Hepatocyte (in vitro differentiated cells): ENCODE results near the gene PCBP3. TPM values are rescaled to one million over a fixed set of nuclear protein-coding genes. Genes with fewer than 3 reads are reported as not detected.

Experiments used
- DNase-seq: peaks from one replicate; pipeline ENCODE4 v3.0.0-alpha.2; 2016; ENCODE audit warnings: low spot score
- H2AFZ ChIP-seq: fragments of 200-600 bp; sonication (generic); 2 replicates; pipeline ENCODE4 v1.6.0; 2016; ENCODE audit warnings: antibody characterized with exemption, mild to moderate bottlenecking
- H3K27ac ChIP-seq: fragments of 200-600 bp; sonication (generic); 2 replicates; pipeline ENCODE4 v1.5.1; 2016; ENCODE audit warnings: mild to moderate bottlenecking
- H3K27me3 ChIP-seq: fragments of 200-600 bp; sonication (generic); 2 replicates; pipeline ENCODE4 v1.6.1; 2016
- H3K36me3 ChIP-seq: fragments of 200-600 bp; sonication (generic); replicated peaks from 2 replicates; pipeline ENCODE4 v1.5.1; 2016; ENCODE audit warnings: low read depth; ENCODE audit not compliant: insufficient read depth
- H3K4me1 ChIP-seq: fragments of 200-600 bp; sonication (generic); 2 replicates; pipeline ENCODE4 v1.5.1; 2016; ENCODE audit warnings: mild to moderate bottlenecking, moderate library complexity; ENCODE audit not compliant: insufficient read depth
- H3K4me2 ChIP-seq: fragments of 200-600 bp; sonication (generic); 2 replicates; pipeline ENCODE4 v1.6.0; 2016
- H3K4me3 ChIP-seq: fragments of 200-600 bp; sonication (generic); 2 replicates; pipeline ENCODE4 v1.5.1; 2016; ENCODE audit warnings: mild to moderate bottlenecking
- H3K79me2 ChIP-seq: fragments of 200-600 bp; sonication (generic); 2 replicates; pipeline ENCODE4 v1.6.0; 2017; ENCODE audit warnings: mild to moderate bottlenecking
- H3K9me2 ChIP-seq: fragments of 200-600 bp; sonication (generic); replicated peaks from 2 replicates; pipeline ENCODE4 v1.6.0; 2017; ENCODE audit warnings: mild to moderate bottlenecking; ENCODE audit not compliant: insufficient read depth
- H3K9me3 ChIP-seq: fragments of 200-600 bp; sonication (generic); 2 replicates; pipeline ENCODE4 v1.5.1; 2016; ENCODE audit warnings: low read depth, mild to moderate bottlenecking
- H4K20me1 ChIP-seq: fragments of 200-600 bp; sonication (generic); 2 replicates; pipeline ENCODE4 v1.6.0; 2016; ENCODE audit warnings: mild to moderate bottlenecking; ENCODE audit not compliant: insufficient read depth, poor library complexity, severe bottlenecking
- CTCF ChIP-seq: fragments of 200-600 bp; sonication (generic); IDR thresholded peaks from 2 replicates; pipeline ENCODE4 v1.5.1; 2016; ENCODE audit warnings: antibody characterized with exemption, mild to moderate bottlenecking; ENCODE audit not compliant: poor library complexity
- EZH2 ChIP-seq: fragments of 200-600 bp; sonication (generic); IDR thresholded peaks from 2 replicates; pipeline ENCODE4 v1.6.1; 2016; ENCODE audit warnings: antibody characterized with exemption, mild to moderate bottlenecking, borderline replicate concordance
- EZH2phosphoT487 ChIP-seq: fragments of 200-600 bp; sonication (generic); IDR thresholded peaks from one replicate; pipeline ENCODE4 v1.6.1; 2018; ENCODE audit warnings: antibody characterized with exemption, mild to moderate bottlenecking, low read depth, moderate library complexity; ENCODE audit not compliant: unreplicated experiment, severe bottlenecking
- WGBS: methylation state at CpG from one replicate; pipeline ENCODE4 v1.1.6; 2016; ENCODE audit warnings: low lambda C conversion rate; ENCODE audit errors: missing lambda C conversion rate; 5-methylcytosine and 5-hydroxymethylcytosine counted together
- polyA plus RNA-seq: library from polyadenylated mRNA; unstranded; fragments of >200 nt; fragmentation: Nextera tagmentation; extraction: Ambion mirVana; gene quantifications from 2 replicates; pipeline ENCODE4 v1.2.1, GENCODE V29; 2016
- total RNA-seq: library from RNA; depleted of rRNA; stranded (reverse); fragments of >200 nt; gene quantifications from 2 replicates; pipeline ENCODE4 v1.2.3, GENCODE V29; 2014

PCBP3 gene
- total and polyA plus RNA-seq, 2 experiments from 2014 or later = 3.1 to 8.8 TPM

GRCh38 chr21:45747802-45748445 lies 104.4 kb downstream of the PCBP3 start:
- no peak overlapping the region for H2AFZ ChIP-seq
- H3K9me3 ChIP-seq = no peaks in the 10 kb centered on the region
- peak overlapping the region; percentile 34 for H3K27ac ChIP-seq
- TF ChIP-seq CTCF = no peak
- H3K79me2 ChIP-seq = no peaks in the 10 kb centered on the region
- no peaks in the 10 kb centered on the region for H3K27me3 ChIP-seq
- H3K9me2 ChIP-seq = no peaks in the 10 kb centered on the region
- H3K36me3 ChIP-seq = no peaks in the 10 kb centered on the region
- 59% methylated on average over 18 of the region's 18 CpGs for WGBS
- no peak overlapping the region for H3K4me2 ChIP-seq
- H3K4me1 ChIP-seq = no peaks in the 10 kb centered on the region
- H4K20me1 ChIP-seq = no peaks in the 10 kb centered on the region
- DNase-seq = peak; percentile 37
- H3K4me3 ChIP-seq = no peak overlapping the region

GRCh38 chr21:45748593-45748992 lies 105.1 kb downstream of the PCBP3 start:
- H3K4me1 ChIP-seq = no peaks in the 10 kb centered on the region
- no peaks in the 10 kb centered on the region for H3K27me3 ChIP-seq
- no peaks in the 10 kb centered on the region for H3K36me3 ChIP-seq
- H3K4me3 ChIP-seq = no peak overlapping the region
- no peaks in the 10 kb centered on the region for H3K9me3 ChIP-seq
- no peaks in the 10 kb centered on the region for H3K79me2 ChIP-seq
- WGBS = 87% methylated on average over 7 of the region's 7 CpGs
- TF ChIP-seq CTCF = no peak
- no peak for TF ChIP-seq EZH2
- no peak for TF ChIP-seq EZH2phosphoT487
- no peak overlapping the region for H2AFZ ChIP-seq
- no peak overlapping the region for H3K4me2 ChIP-seq
- no peaks in the 10 kb centered on the region for H4K20me1 ChIP-seq
- H3K9me2 ChIP-seq = no peaks in the 10 kb centered on the region
- H3K27ac ChIP-seq = no peak overlapping the region
- DNase-seq = no peak

- Histone ChIP-seq H3K79me2 (no peaks in the 10 kb centered on the region), H3K4me1 (no peaks in the 10 kb centered on the region), H3K9me3 (no peaks in the 10 kb centered on the region), H3K9me2 (no peaks in the 10 kb centered on the region), H3K36me3 (no peaks in the 10 kb centered on the region), H2AFZ (no peak overlapping the region), H3K4me2 (no peak overlapping the region), H3K27ac (no peak overlapping the region), H3K27me3 (no peaks in the 10 kb centered on the region), H4K20me1 (no peaks in the 10 kb centered on the region), H3K4me3 (no peak overlapping the region)
- 93% methylated on average over 15 of the region's 15 CpGs for WGBS
- TF ChIP-seq EZH2phosphoT487 (no peak), EZH2 (no peak), CTCF (no peak)
- DNase-seq = no peak
These were observed 106.4 kb downstream of the PCBP3 start for GRCh38 chr21:45749974-45750373.

- Histone ChIP-seq H3K36me3 (no peaks in the 10 kb centered on the region), H3K27me3 (no peaks in the 10 kb centered on the region), H3K4me2 (no peak overlapping the region), H3K4me3 (no peak overlapping the region), H4K20me1 (no peaks in the 10 kb centered on the region), H3K79me2 (no peaks in the 10 kb centered on the region), H3K9me2 (no peaks in the 10 kb centered on the region), H3K4me1 (no peaks in the 10 kb centered on the region), H2AFZ (no peak overlapping the region), H3K9me3 (no peaks in the 10 kb centered on the region), H3K27ac (no peak overlapping the region)
- no peak for TF ChIP-seq EZH2
- peak; percentile 26 for DNase-seq
- 60% methylated on average over 5 of the region's 5 CpGs for WGBS
These were observed 107.4 kb downstream of the PCBP3 start for GRCh38 chr21:45750936-45751335.
